Sigmoid colon (tissue), 7 donors: Measurements from ENCODE around the gene LAMA3. TPM values are rescaled to one million over a fixed set of nuclear protein-coding genes. Genes with fewer than 3 reads are reported as not detected.
"Not testable (repeated sequence)": the region's sequence is repeated elsewhere in the genome, so short reads cannot be mapped to it uniquely, and the experiment has no call there.

Source experiments
- DNase-seq: peaks from one replicate; pipeline ENCODE4 v3.0.0-alpha.2; 2019
- H3K27ac ChIP-seq, 4 donors: fragments of 200-600 bp; sonication (generic); one replicate each; pipeline ENCODE4 v1.5.1; 2016 to 2019; ENCODE audit warnings: mild to moderate bottlenecking in 1 of 4
- H3K27me3 ChIP-seq, 3 donors: fragments of 200-600 bp; sonication (generic); one replicate each; pipeline ENCODE4 v1.5.1; 2019; ENCODE audit warnings: mild to moderate bottlenecking in 1 of 3
- H3K36me3 ChIP-seq, 4 donors: fragments of 200-600 bp; sonication (generic); one replicate each; pipeline ENCODE4 v1.5.1; 2016 to 2019
- H3K4me1 ChIP-seq, 4 donors: fragments of 200-600 bp; sonication (generic); one replicate each; pipeline ENCODE4 v1.5.1; 2017 to 2019
- H3K4me3 ChIP-seq, 4 donors: fragments of 200-600 bp; sonication (generic); one replicate each; pipeline ENCODE4 v1.5.1; 2017 to 2019; ENCODE audit warnings: mild to moderate bottlenecking in 2 of 4, moderate library complexity in 1 of 4
- H3K9me3 ChIP-seq, 4 donors: fragments of 200-600 bp in 3 of 4; sonication (generic) in 3 of 4; one replicate each; pipeline versions ENCODE4 v1.5.1 to v1.6.1; 2013 to 2019
- EP300 ChIP-seq, 4 donors: sonication (generic); formaldehyde crosslinking; IDR thresholded peaks; one replicate each; pipeline ENCODE4 v1.6.1; 2017; ENCODE audit warnings: antibody characterized with exemption in 4 of 4
- POLR2A ChIP-seq, 2 donors: fragments of 450-650 bp; IDR thresholded peaks; one replicate each; pipeline ENCODE4 v1.6.1; 2016; ENCODE audit warnings: antibody characterized with exemption in 2 of 2, mild to moderate bottlenecking in 2 of 2, moderate library complexity in 2 of 2
- POLR2AphosphoS5 ChIP-seq, 4 donors: sonication (generic); formaldehyde crosslinking; IDR thresholded peaks; one replicate each; pipeline ENCODE4 v1.6.1; 2017; ENCODE audit warnings: antibody characterized with exemption in 4 of 4
- WGBS, 2 donors: extraction: QIAGEN DNeasy Blood & Tissue Kit; methylation state at CpG; one replicate each; pipeline ENCODE4 v1.1.7; 2013; 5-methylcytosine and 5-hydroxymethylcytosine counted together
- intact Hi-C: fragments of 100-400 bp; cut with DNase I; formaldehyde crosslinking; loops from one replicate; pipeline ENCODE4 v1.15.1; 2023
- polyA plus RNA-seq, 3 donors: library from polyadenylated mRNA; stranded (reverse); fragments of 200-250 nt; gene quantifications; one replicate each; pipeline ENCODE4 v1.2.3, GENCODE V29; 2013
- total RNA-seq, 4 donors: library from RNA; depleted of rRNA; stranded (reverse); fragments of >200 nt; gene quantifications; one replicate each; pipeline ENCODE4 v1.1.0, GENCODE V29; 2016
- TF ChIP-seq, protein P1 (sequence below), 4 experiments: fragments of 450-650 bp in 3 of 4; fragments of 200-600 bp in 1 of 4; IDR thresholded peaks; one replicate each; pipeline ENCODE4 v1.5.1; 2016 to 2019; ENCODE audit warnings: antibody characterized with exemption in 4 of 4, mild to moderate bottlenecking in 3 of 4, moderate library complexity in 2 of 4
- donor health status: healthy with polysubstance abuse.
- donor health status: Bipolar disorder and iron deficiency.
- donor health status: healthy.

Gene LAMA3
- total and polyA plus RNA-seq, 7 donors: 6.0 to 19.9 (median 14.1) TPM

DNA sequence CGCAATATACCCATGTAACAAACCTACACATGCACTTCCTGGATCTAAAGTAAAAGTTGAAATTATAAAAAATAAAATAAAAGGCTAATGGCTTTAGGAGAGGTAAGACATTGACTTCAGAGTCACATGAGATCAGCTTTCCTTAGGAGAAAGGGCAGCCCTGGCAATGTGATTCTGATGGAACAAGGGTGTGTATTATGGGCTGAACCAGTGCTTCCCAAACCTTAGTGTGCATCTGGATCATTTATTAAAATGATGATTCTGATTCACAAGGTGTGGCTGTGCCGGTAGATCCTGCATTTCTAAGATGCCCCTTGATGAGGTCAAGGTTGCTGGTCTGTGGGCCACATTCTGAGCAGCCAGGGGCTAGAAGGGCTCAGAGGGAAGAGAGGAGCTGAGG is 42.6 kb downstream of the LAMA3 start:
- intact Hi-C loops: no loop called here
- no peak for DNase-seq
- TF ChIP-seq, protein P1, sequence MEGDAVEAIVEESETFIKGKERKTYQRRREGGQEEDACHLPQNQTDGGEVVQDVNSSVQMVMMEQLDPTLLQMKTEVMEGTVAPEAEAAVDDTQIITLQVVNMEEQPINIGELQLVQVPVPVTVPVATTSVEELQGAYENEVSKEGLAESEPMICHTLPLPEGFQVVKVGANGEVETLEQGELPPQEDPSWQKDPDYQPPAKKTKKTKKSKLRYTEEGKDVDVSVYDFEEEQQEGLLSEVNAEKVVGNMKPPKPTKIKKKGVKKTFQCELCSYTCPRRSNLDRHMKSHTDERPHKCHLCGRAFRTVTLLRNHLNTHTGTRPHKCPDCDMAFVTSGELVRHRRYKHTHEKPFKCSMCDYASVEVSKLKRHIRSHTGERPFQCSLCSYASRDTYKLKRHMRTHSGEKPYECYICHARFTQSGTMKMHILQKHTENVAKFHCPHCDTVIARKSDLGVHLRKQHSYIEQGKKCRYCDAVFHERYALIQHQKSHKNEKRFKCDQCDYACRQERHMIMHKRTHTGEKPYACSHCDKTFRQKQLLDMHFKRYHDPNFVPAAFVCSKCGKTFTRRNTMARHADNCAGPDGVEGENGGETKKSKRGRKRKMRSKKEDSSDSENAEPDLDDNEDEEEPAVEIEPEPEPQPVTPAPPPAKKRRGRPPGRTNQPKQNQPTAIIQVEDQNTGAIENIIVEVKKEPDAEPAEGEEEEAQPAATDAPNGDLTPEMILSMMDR (IDR thresholded peaks at IDR 0.05): no peak
- TF ChIP-seq POLR2AphosphoS5 (IDR thresholded peaks at IDR 0.05) (no peak), EP300 (IDR thresholded peaks at IDR 0.05) (no peak), POLR2A (IDR thresholded peaks at IDR 0.05) (no peak)
- no peak overlapping the region for H3K27ac ChIP-seq
- H3K9me3 ChIP-seq: no peaks in the 10 kb centered on the region
- H3K4me3 ChIP-seq: no peak overlapping the region
- H3K36me3 ChIP-seq: no peaks in the 10 kb centered on the region
- WGBS, 2 donors: 69 to 87% methylated on average over 2 of the region's 2 CpGs
- no peaks in the 10 kb centered on the region for H3K4me1 ChIP-seq
- H3K27me3 ChIP-seq: no peaks in the 10 kb centered on the region

DNA sequence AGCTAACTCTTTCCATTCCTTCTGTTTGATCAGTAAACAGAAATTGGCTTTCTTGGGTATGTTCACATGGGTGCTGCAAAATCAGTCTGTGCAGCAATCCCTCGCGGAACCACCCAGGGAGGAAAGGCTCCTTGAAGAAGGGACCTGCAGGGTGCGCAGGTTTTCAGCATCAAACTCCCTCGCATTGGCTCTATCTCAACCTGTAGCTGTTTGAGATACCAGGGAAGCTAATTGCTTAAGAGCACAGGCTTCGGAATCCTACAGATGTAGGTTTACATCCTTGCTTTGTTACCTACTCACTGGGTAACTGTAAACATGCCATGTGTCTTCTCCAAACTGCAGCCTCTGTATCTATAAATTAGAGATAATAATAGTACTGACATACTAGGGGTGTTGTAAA is 43.2 kb downstream of the LAMA3 start:
- TF ChIP-seq POLR2A (IDR thresholded peaks at IDR 0.05) (no peak), POLR2AphosphoS5 (IDR thresholded peaks at IDR 0.05) (no peak), EP300 (IDR thresholded peaks at IDR 0.05) (no peak)
- TF ChIP-seq, protein P1 (IDR thresholded peaks at IDR 0.05): no peak
- Histone ChIP-seq H3K27me3 (no peaks in the 10 kb centered on the region), H3K27ac (no peak overlapping the region), H3K4me3 (no peak overlapping the region), H3K4me1 (no peaks in the 10 kb centered on the region), H3K9me3 (no peaks in the 10 kb centered on the region), H3K36me3 (no peaks in the 10 kb centered on the region)
- 67 to 85% methylated on average over 5 of the region's 5 CpGs for WGBS, 2 donors
- no peak for DNase-seq
- intact Hi-C loops: no loop called here

DNA sequence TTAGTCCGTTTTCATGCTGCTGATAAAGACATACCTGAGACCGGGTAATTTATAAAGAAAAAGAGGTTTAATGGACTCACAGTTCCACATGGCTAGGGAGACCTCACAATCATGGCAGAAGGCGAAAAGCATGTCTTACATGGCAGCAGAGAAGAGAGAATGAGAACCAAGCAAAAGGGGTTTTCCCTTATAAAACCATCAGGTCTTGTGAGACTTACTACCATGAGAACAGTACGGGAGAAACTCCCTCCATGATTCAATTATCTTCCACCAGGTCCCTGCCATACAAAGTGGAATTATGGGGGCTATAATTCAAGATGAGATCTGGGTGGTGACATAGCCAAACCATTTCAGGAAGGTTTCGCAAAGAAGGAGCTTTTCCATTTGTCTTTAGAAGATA is 44.0 kb downstream of the LAMA3 start:
- H3K36me3 ChIP-seq, H3K9me3 ChIP-seq, DNase-seq, H3K4me1 ChIP-seq, intact Hi-C loops, H3K27ac ChIP-seq, H3K4me3 ChIP-seq, H3K27me3 ChIP-seq: not testable (repeated sequence)
- 90 to 92% methylated on average over 5 of the region's 5 CpGs for WGBS, 2 donors

GRCh38 chr18:23733895-23734294 is 44.6 kb downstream of the LAMA3 start:
- 92% methylated on average over 7 of the region's 7 CpGs for WGBS, 2 donors
- no peak overlapping the region for H3K4me3 ChIP-seq
- no peak overlapping the region for H3K27ac ChIP-seq
- H3K27me3 ChIP-seq: no peaks in the 10 kb centered on the region
- intact Hi-C loops: no loop called here
- DNase-seq: no peak
- no peak for TF ChIP-seq POLR2A (IDR thresholded peaks at IDR 0.05)
- H3K4me1 ChIP-seq: peaks cover 0 to 4% (median 0%) of the 10 kb centered on the region in 4 donors
- no peaks in the 10 kb centered on the region for H3K36me3 ChIP-seq
- no peaks in the 10 kb centered on the region for H3K9me3 ChIP-seq

- no peak overlapping the region for H3K27ac ChIP-seq
- no peak for DNase-seq
- no peaks in the 10 kb centered on the region for H3K36me3 ChIP-seq
- no peaks in the 10 kb centered on the region for H3K27me3 ChIP-seq
- WGBS, 2 donors: 8 to 25% methylated on average over 6 of the region's 6 CpGs
- no peaks in the 10 kb centered on the region for H3K9me3 ChIP-seq
- TF ChIP-seq, protein P1 (IDR thresholded peaks at IDR 0.05): no peak
- TF ChIP-seq POLR2A (IDR thresholded peaks at IDR 0.05) (no peak), POLR2AphosphoS5 (IDR thresholded peaks at IDR 0.05) (no peak), EP300 (IDR thresholded peaks at IDR 0.05) (no peak)
- no peak overlapping the region for H3K4me3 ChIP-seq
- intact Hi-C loops: no loop called here
- peaks cover 0 to 9% (median 0%) of the 10 kb centered on the region in 4 donors for H3K4me1 ChIP-seq
Observed at GRCh38 chr18:23735021-23735464, 45.8 kb downstream of the LAMA3 start.

GRCh38 chr18:23737578-23737977 is 48.3 kb downstream of the LAMA3 start:
- no peak for DNase-seq
- Histone ChIP-seq H3K27ac (no peak overlapping the region), H3K36me3 (no peaks in the 10 kb centered on the region), H3K4me1 (peaks cover 0 to 9% (median 0%) of the 10 kb centered on the region in 4 donors), H3K27me3 (no peaks in the 10 kb centered on the region), H3K9me3 (no peaks in the 10 kb centered on the region), H3K4me3 (no peak overlapping the region)
- intact Hi-C loops: no loop called here
- WGBS, 2 donors: 84 to 91% methylated on average over 9 of the region's 9 CpGs
- TF ChIP-seq, protein P1 (IDR thresholded peaks at IDR 0.05): no peak
- no peak for TF ChIP-seq EP300 (IDR thresholded peaks at IDR 0.05)
- TF ChIP-seq POLR2A (IDR thresholded peaks at IDR 0.05): no peak
- no peak for TF ChIP-seq POLR2AphosphoS5 (IDR thresholded peaks at IDR 0.05)
